K562 (cell line): Measurements from ENCODE around the gene KIAA0513. TPM values are rescaled to one million over a fixed set of nuclear protein-coding genes. Genes with fewer than 3 reads are reported as not detected.

Experiments used
- ATAC-seq: fragments of 200-7000 bp; cut with Tn5 transposase; 3 replicates; pipeline ENCODE4 v1.9.1; 2020; ENCODE audit warnings: moderate library complexity
- BruUV-seq: library from RNA; stranded (reverse); fragments of 400-500 nt; replicated peaks from 2 replicates; lab custom pipeline; 2021; lab: Mats Ljungman, UMichigan
- CTCF ChIA-PET: fragments of 300-600 bp; formaldehyde crosslinking; extraction: SDS; loops from one replicate; lab custom pipeline; 2021; ENCODE audit warnings: low intra/inter-chr PET ratio; lab: Yijun Ruan, JAX
- POLR2A ChIA-PET: fragments of 300-600, 350-650 bp; sonication (Branson Sonifier 250); formaldehyde crosslinking; extraction: SDS; loops from one replicate; lab custom pipeline; 2021; ENCODE audit warnings: antibody characterized with exemption, inconsistent platforms; lab: Yijun Ruan, JAX
- DNase-seq, 4 experiments: peaks; one replicate each; pipeline versions ENCODE4 v3.0.0 to v3.0.0-alpha.2; 2011 to 2018; ENCODE audit warnings: low spot score in 3 of 4, mixed read lengths in 3 of 4; ENCODE audit errors: extremely low read depth in 1 of 4
- FAIRE-seq: peaks from 2 replicates; lab custom pipeline; 2011; peaks lifted over from hg19 to GRCh38; lab: Jason Lieb, UNC
- H2AFZ ChIP-seq: 2 replicates; pipeline ENCODE4 v1.6.0; 2011; ENCODE audit warnings: low read depth, low read length, control low read depth, inconsistent platforms
- H3K27ac ChIP-seq: fragments of 200-600 bp; 3 replicates; pipeline ENCODE4 v1.8.0; 2011; ENCODE audit warnings: low read depth, mild to moderate bottlenecking, control low read depth, inconsistent platforms, low read length, moderate library complexity, mixed read lengths; ENCODE audit errors: extremely low read depth
- H3K27me3 ChIP-seq, 2 experiments: fragments of 300-600 bp in 1 of 2; 2 replicates in 1 of 2; 3 replicates in 1 of 2; pipeline versions ENCODE4 v1.6.0 to v1.8.0; 2011; ENCODE audit warnings: inconsistent platforms in 2 of 2, low read length in 2 of 2, mild to moderate bottlenecking in 1 of 2, mixed read lengths in 1 of 2, moderate library complexity in 1 of 2; ENCODE audit not compliant: control insufficient read depth in 2 of 2, insufficient read depth in 2 of 2
- H3K36me3 ChIP-seq: fragments of 300-600 bp; 3 replicates; pipeline ENCODE4 v1.8.0; 2011; ENCODE audit warnings: mild to moderate bottlenecking, low read length, inconsistent platforms; ENCODE audit not compliant: control insufficient read depth, insufficient read depth
- H3K4me1 ChIP-seq, 2 experiments: fragments of 200-600 bp in 1 of 2; replicated peaks in 1 of 2; 2 replicates in 1 of 2; 3 replicates in 1 of 2; pipeline versions ENCODE4 v1.5.1 to v1.8.0; 2011; ENCODE audit warnings: inconsistent platforms in 2 of 2, low read length in 2 of 2, mild to moderate bottlenecking in 1 of 2, mixed read lengths in 1 of 2, moderate library complexity in 1 of 2; ENCODE audit not compliant: control insufficient read depth in 2 of 2, insufficient read depth in 2 of 2
- H3K4me2 ChIP-seq: 2 replicates; pipeline ENCODE4 v1.6.1; 2011; ENCODE audit warnings: low read length, control low read depth, inconsistent platforms, mixed read lengths; ENCODE audit not compliant: insufficient read depth
- H3K4me3 ChIP-seq: fragments of 200-600 bp; sonication (generic), shearing (Covaris generic); 2 replicates; pipeline ENCODE4 v1.5.1; 2016; ENCODE audit warnings: control low read depth, inconsistent platforms
- H3K79me2 ChIP-seq: fragments of 200-600 bp; 3 replicates; pipeline ENCODE4 v1.8.0; 2011; ENCODE audit warnings: low read length, inconsistent platforms; ENCODE audit not compliant: control insufficient read depth, insufficient read depth
- H3K9ac ChIP-seq, 2 experiments: 2 replicates each; pipeline versions ENCODE4 v1.6.0 to v1.6.1; 2011; ENCODE audit warnings: low read depth in 2 of 2, low read length in 2 of 2, control low read depth in 1 of 2, inconsistent platforms in 1 of 2, mild to moderate bottlenecking in 1 of 2, mixed read lengths in 1 of 2; ENCODE audit not compliant: insufficient read depth in 1 of 2
- H3K9me1 ChIP-seq: one replicate; pipeline ENCODE4 v1.6.0; 2011; ENCODE audit warnings: inconsistent platforms, mild to moderate bottlenecking, low read length, moderate library complexity; ENCODE audit not compliant: control insufficient read depth, insufficient read depth
- H3K9me3 ChIP-seq: replicated peaks from 2 replicates; pipeline ENCODE4 v1.5.1; 2011; ENCODE audit warnings: low read depth, low read length, inconsistent platforms; ENCODE audit not compliant: control insufficient read depth, insufficient read depth
- H4K20me1 ChIP-seq: replicated peaks from 2 replicates; pipeline ENCODE4 v1.6.1; 2011; ENCODE audit warnings: low read length, inconsistent platforms, mixed read lengths; ENCODE audit not compliant: control insufficient read depth, insufficient read depth
- CEBPG ChIP-seq, 3 experiments: fragments of 200-800 bp in 1 of 3; sonication (Bioruptor generic) in 1 of 3; sonication (generic) in 1 of 3; formaldehyde crosslinking in 1 of 3; IDR thresholded peaks in 2 of 3; conservative IDR thresholded peaks in 1 of 3; 2 replicates each; pipeline versions ENCODE4 v1.6.1 to v1.8.0; 2016 to 2022; ENCODE audit warnings: missing compliant biosample characterization in 2 of 3, missing genetic modification characterization in 2 of 3, mild to moderate bottlenecking in 1 of 3, missing genetic modification reagents in 1 of 3
- KDM2B ChIP-seq: fragments of 250-450 bp; sonication (Bioruptor Pico); IDR thresholded peaks from 2 replicates; pipeline ENCODE4 v1.8.0; 2021; ENCODE audit warnings: mild to moderate bottlenecking, moderate library complexity
- MAZ ChIP-seq, 2 experiments: fragments of 450-650 bp in 1 of 2; sonication (generic) in 1 of 2; formaldehyde crosslinking; IDR thresholded peaks in 1 of 2; conservative IDR thresholded peaks in 1 of 2; 2 replicates each; pipeline versions ENCODE4 v1.4.0 to v1.5.0; 2020; ENCODE audit warnings: mild to moderate bottlenecking in 1 of 2, missing genetic modification reagents in 1 of 2
- NR3C1 ChIP-seq: sonication (generic); formaldehyde crosslinking; IDR thresholded peaks from 2 replicates; pipeline ENCODE4 v1.8.1; 2022; ENCODE audit warnings: missing genetic modification reagents
- POLR2B ChIP-seq: fragments of 450-650 bp; IDR thresholded peaks from 2 replicates; pipeline ENCODE4 v1.6.1; 2018; ENCODE audit warnings: low read depth; ENCODE audit not compliant: partially characterized antibody
- TCF7L2 ChIP-seq: fragments of 150-350 bp; IDR thresholded peaks from 2 replicates; pipeline ENCODE4 v1.6.1; 2016; ENCODE audit warnings: low read depth, mild to moderate bottlenecking, low read length, moderate library complexity
- ZC3H11A ChIP-seq: IDR thresholded peaks from 2 replicates; pipeline ENCODE4 v1.6.1; 2012; ENCODE audit warnings: low read depth, low read length, improper control_type of control experiment
- ZFX ChIP-seq: sonication (generic); formaldehyde crosslinking; IDR thresholded peaks from 2 replicates; pipeline ENCODE4 v1.8.0; 2022; ENCODE audit warnings: mild to moderate bottlenecking, missing genetic modification reagents, moderate library complexity
- ZNF140 ChIP-seq: fragments of 250-450 bp; sonication (Bioruptor Pico); IDR thresholded peaks from 2 replicates; pipeline ENCODE4 v1.8.0; 2021; ENCODE audit warnings: moderate library complexity, mild to moderate bottlenecking, inconsistent platforms
- WGBS: fragments of 100-300 bp; shearing (Covaris generic); methylation state at CpG from one replicate; pipeline ENCODE4 v1.1.6; 2016; ENCODE audit warnings: low coverage, mixed read lengths; ENCODE audit not compliant: insufficient coverage; ENCODE audit errors: missing lambda C conversion rate; 5-methylcytosine and 5-hydroxymethylcytosine counted together
- in situ Hi-C: fragments of 300-500 bp; cut with MboI; formaldehyde crosslinking; loops from 4 replicates; pipeline ENCODE4 v1.15.0; 2018; ENCODE audit warnings: inconsistent platforms, mixed read lengths
- intact Hi-C: fragments of 100-400 bp; cut with micrococcal nuclease; formaldehyde crosslinking; loops from 2 replicates; pipeline ENCODE4 v1.14.2; 2022
- polyA plus RNA-seq, 8 experiments: library from polyadenylated mRNA; depleted of rRNA in 4 of 8; stranded (reverse) in 5 of 8; unstranded in 3 of 8; fragments of >200 nt; fragmentation: Nextera tagmentation in 2 of 8; fragmentation: Illumina TruSeq in 1 of 8; extraction: Ambion mirVana in 2 of 8; extraction: Trizol in 1 of 8; gene quantifications; 2 replicates each; pipeline versions ENCODE4 v1.2.1 to v1.2.3, GENCODE V29; 2011 to 2014; ENCODE audit warnings: inconsistent platforms in 1 of 8, missing spikeins in 1 of 8
- total RNA-seq, 7 experiments: library from RNA; depleted of rRNA in 6 of 7; stranded (reverse); fragments of >200 nt in 6 of 7; fragmentation: Illumina TruSeq in 2 of 7; extraction: Trizol in 2 of 7; gene quantifications; 2 replicates each; pipeline versions ENCODE4 v1.2.1 to v1.2.3, GENCODE V29; 2011 to 2021; ENCODE audit warnings: low replicate concordance in 1 of 7
- TF ChIP-seq, protein P1 (sequence below), 2 experiments: IDR thresholded peaks; 2 replicates each; pipeline ENCODE4 v1.6.1; 2011; ENCODE audit warnings: borderline replicate concordance in 1 of 2, control low read depth in 1 of 2, low read depth in 1 of 2, low read length in 1 of 2, mild to moderate bottlenecking in 1 of 2, mixed read lengths in 1 of 2, moderate library complexity in 1 of 2; ENCODE audit not compliant: insufficient read depth in 1 of 2, insufficient read length in 1 of 2, poor library complexity in 1 of 2, severe bottlenecking in 1 of 2; ENCODE audit errors: extremely low read depth in 1 of 2
- TF ChIP-seq, protein P2 (sequence below): fragments of 450-650 bp; formaldehyde crosslinking; IDR thresholded peaks from 2 replicates; pipeline ENCODE4 v1.4.0; 2020; ENCODE audit warnings: mild to moderate bottlenecking, moderate library complexity

Gene KIAA0513
- total and polyA plus RNA-seq, 9 of the 15 experiments (the other 6 are each of a cell fraction or from before 2014, with no cell fraction given), result 0.18 to 13.7 (median 10.2) TPM

DNA sequence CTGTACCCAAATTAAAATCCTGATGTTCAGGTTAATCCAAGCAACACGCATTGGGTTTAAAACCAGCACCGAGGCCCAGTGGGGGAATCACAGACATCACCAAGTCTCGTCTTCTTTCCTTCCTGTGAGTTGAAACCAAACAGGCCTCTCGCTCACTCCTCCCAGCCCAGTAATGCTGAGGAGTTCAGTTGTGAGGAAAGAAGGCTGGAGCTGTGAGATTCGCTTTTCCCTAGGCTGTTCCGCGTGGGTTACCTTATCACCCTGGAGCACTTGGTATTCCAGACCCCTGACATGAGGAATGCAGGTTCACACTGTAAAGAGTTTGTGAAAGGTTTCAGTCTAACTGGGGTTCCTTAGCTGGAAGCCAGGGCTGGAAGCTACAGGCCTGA is 63.9 kb downstream of the KIAA0513 start:
- H3K36me3 ChIP-seq, result peaks cover 5% of the 10 kb centered on the region; the same call in 1 of the 3 replicates
- no peaks in the 10 kb centered on the region for H3K9me3 ChIP-seq
- no peak overlapping the region for H2AFZ ChIP-seq
- POLR2A ChIA-PET, result interaction anchor here (0.9 to 1.2 kb wide), 4 partner anchors 8 to 97 kb away, joined by 3 to 4 read pairs (median 4); no protein-coding TSS in a partner anchor
- H3K79me2 ChIP-seq, result no peaks in the 10 kb centered on the region
- CTCF ChIA-PET, result interaction anchor here (0.6 kb wide), 1 partner anchor 251 kb away, joined by 3 read pairs; no protein-coding TSS in a partner anchor
- BruUV-seq, result TSS peak; percentile 35
- peaks cover 26 to 38% of the 10 kb centered on the region in 2 experiments; a peak in 4 of 5 replicates for H3K27me3 ChIP-seq
- H3K9me1 ChIP-seq, result no peaks in the 10 kb centered on the region
- WGBS, result 47% methylated on average over 7 of the region's 7 CpGs
- H3K27ac ChIP-seq, result no peak overlapping the region
- TF ChIP-seq CEBPG (CRISPR knock-in tag; IDR thresholded peaks at IDR 0.05), result no peak
- 0 out of 4 replicates have a peak, but pooled peaks of 1 of the 2 experiments have one; percentile 3 for TF ChIP-seq CEBPG (tag; conservative IDR thresholded peaks at IDR 0.05 in 1 of 2, IDR thresholded peaks at IDR 0.05 in 1 of 2)
- no peak for TF ChIP-seq ZFX
- peaks cover 9 to 52% of the 10 kb centered on the region in 2 experiments; a peak in 3 of 5 replicates for H3K4me1 ChIP-seq
- intact Hi-C loops, result loop anchor here (5.0 kb wide), 1 partner anchor 34 kb away; no protein-coding TSS in a partner anchor
- FAIRE-seq, result peak; percentile 23
- no peak for DNase-seq
- H3K4me3 ChIP-seq, result no peak overlapping the region
- ATAC-seq, result no peak
- in situ Hi-C loops, result no loop called here
- no peak overlapping the region for H3K4me2 ChIP-seq
- H3K9ac ChIP-seq, result no peak overlapping the region
- H4K20me1 ChIP-seq, result peaks cover 5% of the 10 kb centered on the region; the same call in 1 of the 2 replicates

DNA sequence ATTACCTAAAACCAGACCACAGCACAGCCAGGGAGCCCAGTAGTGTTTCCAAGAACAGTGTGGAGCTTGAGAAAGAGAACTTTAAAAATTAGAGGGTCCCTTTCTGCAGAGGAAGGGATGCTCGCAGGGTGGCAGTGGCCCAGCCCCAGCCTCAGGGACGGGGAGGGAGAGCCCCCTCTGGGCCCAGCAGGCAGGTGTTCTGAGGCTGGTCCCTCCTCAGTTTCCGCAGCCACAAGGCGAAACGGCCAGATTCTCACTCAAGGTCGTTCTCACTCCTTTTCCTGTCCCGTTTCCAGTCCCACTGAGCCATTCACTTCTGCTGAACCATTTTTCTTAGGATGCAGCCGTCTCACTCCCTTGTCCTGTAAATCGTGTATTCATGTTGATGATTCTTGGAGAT is 64.7 kb downstream of the KIAA0513 start:
- H2AFZ ChIP-seq, result no peak overlapping the region
- H3K9me3 ChIP-seq, result no peaks in the 10 kb centered on the region
- in situ Hi-C loops, result no loop called here
- peaks cover 34 to 46% of the 10 kb centered on the region in 2 experiments; a peak in 4 of 5 replicates for H3K27me3 ChIP-seq
- FAIRE-seq, result no peak
- ATAC-seq, result no peak
- H3K9ac ChIP-seq, result no peak overlapping the region
- ChIA-PET CTCF (no interaction called here), POLR2A (interaction anchor here (0.9 to 1.1 kb wide), 2 partner anchors 9 kb away, joined by 3 to 4 read pairs; no protein-coding TSS in a partner anchor)
- H3K4me3 ChIP-seq, result no peak overlapping the region
- no peaks in the 10 kb centered on the region for H3K79me2 ChIP-seq
- intact Hi-C loops, result loop anchor here (5.0 kb wide), 1 partner anchor 35 kb away; no protein-coding TSS in a partner anchor
- peaks cover 5% of the 10 kb centered on the region; the same call in 1 of the 3 replicates for H3K36me3 ChIP-seq
- no peak for DNase-seq
- WGBS, result 27% methylated on average over 9 of the region's 9 CpGs
- peaks cover 9 to 45% of the 10 kb centered on the region in 2 experiments; a peak in 3 of 5 replicates for H3K4me1 ChIP-seq
- no peak overlapping the region for H3K27ac ChIP-seq
- no TSS peak for BruUV-seq
- no peaks in the 10 kb centered on the region for H3K9me1 ChIP-seq
- no peak overlapping the region for H3K4me2 ChIP-seq
- peaks cover 5% of the 10 kb centered on the region; the same call in 1 of the 2 replicates for H4K20me1 ChIP-seq
- TF ChIP-seq ZNF140 (CRISPR knock-in tag), result no peak
- TF ChIP-seq ZC3H11A, result no peak
- TF ChIP-seq, protein P1, sequence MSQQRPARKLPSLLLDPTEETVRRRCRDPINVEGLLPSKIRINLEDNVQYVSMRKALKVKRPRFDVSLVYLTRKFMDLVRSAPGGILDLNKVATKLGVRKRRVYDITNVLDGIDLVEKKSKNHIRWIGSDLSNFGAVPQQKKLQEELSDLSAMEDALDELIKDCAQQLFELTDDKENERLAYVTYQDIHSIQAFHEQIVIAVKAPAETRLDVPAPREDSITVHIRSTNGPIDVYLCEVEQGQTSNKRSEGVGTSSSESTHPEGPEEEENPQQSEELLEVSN (IDR thresholded peaks at IDR 0.05; ENCODE audit: borderline replicate concordance in 1 of 2, extremely low read depth in 1 of 2, insufficient read depth in 1 of 2, insufficient read length in 1 of 2, low read depth in 1 of 2, low read length in 1 of 2, poor library complexity in 1 of 2, severe bottlenecking in 1 of 2), result no peak
- TF ChIP-seq KDM2B (CRISPR knock-in tag), result no peak
- TF ChIP-seq TCF7L2, result no peak
- TF ChIP-seq NR3C1, result no peak
- TF ChIP-seq, protein P2, sequence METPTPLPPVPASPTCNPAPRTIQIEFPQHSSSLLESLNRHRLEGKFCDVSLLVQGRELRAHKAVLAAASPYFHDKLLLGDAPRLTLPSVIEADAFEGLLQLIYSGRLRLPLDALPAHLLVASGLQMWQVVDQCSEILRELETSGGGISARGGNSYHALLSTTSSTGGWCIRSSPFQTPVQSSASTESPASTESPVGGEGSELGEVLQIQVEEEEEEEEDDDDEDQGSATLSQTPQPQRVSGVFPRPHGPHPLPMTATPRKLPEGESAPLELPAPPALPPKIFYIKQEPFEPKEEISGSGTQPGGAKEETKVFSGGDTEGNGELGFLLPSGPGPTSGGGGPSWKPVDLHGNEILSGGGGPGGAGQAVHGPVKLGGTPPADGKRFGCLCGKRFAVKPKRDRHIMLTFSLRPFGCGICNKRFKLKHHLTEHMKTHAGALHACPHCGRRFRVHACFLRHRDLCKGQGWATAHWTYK, result no peak
- no peak for TF ChIP-seq POLR2B
- TF ChIP-seq MAZ (CRISPR knock-in tag; conservative IDR thresholded peaks at IDR 0.05 in 1 of 2, IDR thresholded peaks at IDR 0.05 in 1 of 2), result no peak
